DMS53 treated with DMSO at 0.1 percent for 48 hours (cell line): Measurements from ENCODE around the gene IRF2BP2.
A peak's percentile ranks its signal among the peaks of the same experiment; 100 is the strongest.
"Not testable (repeated sequence)": the region's sequence is repeated elsewhere in the genome, so short reads cannot be mapped to it uniquely, and the experiment has no call there.

Source experiments
- DNase-seq: peaks from one replicate; lab custom pipeline; 2025; ENCODE audit not compliant: unreplicated experiment; lab: John Stamatoyannopoulos, UW

The IRF2BP2 gene

DNA sequence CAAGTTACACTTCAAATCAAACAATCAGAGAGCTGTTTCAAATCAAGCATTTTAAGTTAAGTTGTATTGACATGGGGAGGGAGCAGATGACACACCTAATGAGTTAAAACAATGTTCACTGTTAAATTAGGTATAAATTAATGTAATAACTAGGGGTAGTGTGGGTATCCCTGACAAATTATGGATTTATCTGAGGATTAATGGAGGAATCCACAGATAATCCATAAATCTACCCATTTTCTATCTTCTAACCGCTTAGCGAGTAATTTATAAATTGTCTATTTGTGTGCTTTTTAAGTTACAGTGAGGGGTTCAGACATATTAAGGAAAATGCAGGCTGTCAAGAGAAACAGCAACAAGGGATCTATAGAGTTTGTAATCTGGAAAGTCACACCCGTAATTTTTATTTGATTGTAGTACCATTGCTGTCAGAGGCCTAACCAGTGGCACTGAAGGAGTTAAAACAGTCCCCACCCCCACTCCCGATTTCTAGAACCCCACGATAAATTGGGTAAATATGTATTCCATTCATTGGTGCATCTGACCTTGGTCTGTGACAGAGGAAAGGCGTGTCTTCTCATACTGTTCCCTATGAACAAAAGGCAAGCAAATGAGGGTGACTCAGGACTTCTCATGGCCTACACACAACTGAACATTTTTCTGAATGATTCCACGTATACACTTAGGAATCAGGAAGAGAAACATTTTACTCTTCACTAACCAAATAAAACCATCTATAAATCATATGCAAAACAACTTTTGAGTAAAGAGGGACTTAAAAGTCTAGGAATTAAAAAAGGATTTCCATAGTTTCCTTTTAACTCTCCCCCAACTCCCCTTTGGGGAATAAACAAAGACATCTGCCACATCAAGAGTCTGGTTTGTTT, 7.4 kb downstream of the IRF2BP2 start:
- peak; percentile 88 for DNase-seq

DNA sequence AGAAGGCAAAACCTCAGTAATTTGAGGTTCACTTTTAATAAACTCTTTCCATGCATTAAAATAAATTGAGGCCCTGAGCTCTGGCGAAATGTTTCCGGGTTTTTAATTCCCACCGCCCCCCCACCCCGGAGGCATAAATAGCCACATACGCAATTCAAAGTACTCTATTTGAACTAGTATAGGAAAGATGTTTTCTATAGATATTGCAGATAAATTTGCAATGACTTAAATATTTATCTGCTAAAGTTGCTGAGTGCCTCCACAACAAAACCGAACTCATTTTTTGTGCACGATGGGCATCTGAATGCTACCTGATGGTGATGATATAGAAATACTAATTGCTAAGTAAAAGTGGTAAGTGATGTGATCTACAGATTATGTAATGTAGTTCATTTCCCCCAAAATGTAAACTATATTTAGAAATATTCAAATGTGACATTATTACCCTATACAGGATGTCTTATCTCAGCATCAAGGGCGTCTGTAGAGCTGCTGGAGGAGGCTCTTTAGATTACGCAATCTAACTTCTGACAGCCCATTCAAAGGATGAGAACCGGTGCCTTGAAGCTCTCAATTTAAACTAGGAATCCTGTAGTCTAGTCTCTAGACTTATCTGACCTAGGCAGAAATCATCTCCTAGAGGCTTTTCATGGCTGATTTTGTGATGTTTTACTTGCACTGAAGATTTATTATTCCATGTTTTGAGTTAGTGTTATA, 8.5 kb downstream of the IRF2BP2 start:
- DNase-seq, result no peak

DNA sequence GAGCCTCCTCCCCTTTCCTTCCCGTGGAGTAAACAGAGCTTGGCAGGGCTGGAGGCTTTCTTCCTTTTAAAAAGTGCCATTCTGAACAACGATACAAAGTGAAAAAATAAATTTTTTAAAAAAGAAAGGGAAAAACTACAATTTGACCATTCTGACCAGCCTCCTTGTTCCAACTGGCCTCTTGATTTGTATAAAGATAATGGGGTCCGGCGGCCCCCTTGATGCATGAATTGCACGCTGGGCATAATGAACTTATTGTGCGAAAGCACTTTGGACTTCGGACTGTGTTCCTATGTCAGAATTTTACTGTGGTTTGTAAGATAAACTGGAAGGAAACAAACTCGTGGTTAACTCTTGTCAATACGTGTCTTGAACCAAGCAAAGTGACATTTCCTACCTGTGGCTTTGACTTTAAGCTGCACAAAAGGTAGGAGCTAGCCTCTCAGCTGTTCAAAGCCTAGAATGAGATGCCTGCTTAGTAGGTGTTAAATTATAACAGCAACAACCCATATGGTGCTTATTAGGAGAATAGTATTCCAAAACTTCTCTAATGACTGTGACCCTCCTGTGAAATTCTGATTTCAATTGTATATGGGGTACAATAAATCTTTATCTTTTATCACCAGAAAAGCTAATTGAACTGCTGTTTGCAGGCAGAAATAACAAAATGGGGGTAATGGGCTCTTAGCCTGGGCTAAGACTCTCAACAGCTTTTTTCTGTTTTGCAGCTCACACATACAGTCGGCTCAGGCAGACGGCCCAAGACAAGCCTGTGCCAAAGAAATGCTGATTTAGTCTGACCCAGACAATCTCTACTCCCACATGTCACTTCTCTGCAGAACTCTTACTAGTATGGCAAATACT, 9.3 kb downstream of the IRF2BP2 start:
- DNase-seq, result peak; percentile 44

DNA sequence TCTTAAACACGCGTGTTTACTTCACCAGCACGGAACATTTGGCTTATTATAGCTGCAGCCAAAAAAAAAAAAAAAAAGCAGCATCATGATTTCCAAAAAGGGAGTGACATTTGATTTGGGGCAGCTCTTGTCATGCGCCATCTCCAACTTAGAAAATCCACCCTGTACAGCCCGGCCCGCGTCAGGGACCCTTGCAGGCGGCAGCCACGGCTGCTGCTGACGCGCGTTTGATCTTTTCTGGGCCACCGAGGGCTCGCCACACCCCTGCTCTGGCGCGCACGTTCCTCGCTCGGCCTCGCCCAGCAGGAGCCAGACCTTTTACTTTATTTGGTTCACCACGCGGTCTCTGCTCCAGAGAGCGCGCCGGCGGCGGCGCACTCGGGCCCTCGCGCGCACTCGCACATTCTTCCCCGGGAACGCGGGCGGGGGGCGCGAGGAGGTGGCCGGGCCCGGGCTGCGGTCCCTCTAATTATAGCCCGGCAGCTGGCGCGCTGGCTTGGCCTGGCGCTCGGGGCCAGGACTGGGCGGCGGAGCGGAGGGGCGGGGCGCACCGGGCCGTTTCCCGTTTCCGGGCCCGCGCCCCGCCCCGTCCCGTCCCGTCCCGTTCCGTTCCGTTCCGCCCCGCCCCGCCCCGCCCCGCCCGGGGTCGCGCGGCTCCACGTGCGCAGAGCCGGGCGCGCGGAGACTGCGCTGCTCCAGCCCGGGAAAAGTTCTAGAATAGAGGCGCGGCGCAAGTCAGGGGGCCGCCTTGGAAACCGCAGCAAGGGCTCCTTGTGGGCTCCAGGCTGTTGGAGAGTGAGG, 10.2 kb downstream of the IRF2BP2 start:
- DNase-seq, result peak; percentile 68

DNA sequence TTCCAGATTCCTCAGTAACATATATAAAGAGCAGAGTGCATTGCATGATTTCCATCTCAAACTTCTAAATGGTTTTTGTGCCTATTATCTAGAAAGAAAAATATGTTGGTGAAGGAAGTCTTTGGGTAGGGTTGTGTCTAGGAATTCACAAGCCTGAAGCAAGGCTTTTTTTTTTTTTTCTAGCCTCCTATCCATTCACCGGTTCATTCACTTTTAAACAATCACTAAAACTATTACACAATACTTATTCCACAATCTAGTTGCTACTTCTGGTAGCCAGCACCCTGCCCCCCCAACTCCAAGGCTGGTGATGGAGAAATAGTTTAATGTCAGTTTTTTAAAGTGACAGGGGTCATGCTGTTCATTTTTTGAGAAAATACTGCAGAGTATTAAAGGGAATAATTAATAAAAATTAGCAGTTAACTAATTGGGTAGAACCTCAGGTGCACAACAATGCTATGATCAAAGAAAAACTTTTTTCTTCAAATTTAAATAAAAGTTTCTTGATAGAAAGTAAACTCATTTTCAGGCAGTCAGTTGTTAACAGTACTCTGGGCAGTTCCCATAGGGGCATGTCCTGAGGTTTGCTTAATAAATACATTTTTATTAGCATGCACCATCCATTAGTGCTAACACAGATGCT, 10.9 kb downstream of the IRF2BP2 start:
- no peak for DNase-seq

DNA sequence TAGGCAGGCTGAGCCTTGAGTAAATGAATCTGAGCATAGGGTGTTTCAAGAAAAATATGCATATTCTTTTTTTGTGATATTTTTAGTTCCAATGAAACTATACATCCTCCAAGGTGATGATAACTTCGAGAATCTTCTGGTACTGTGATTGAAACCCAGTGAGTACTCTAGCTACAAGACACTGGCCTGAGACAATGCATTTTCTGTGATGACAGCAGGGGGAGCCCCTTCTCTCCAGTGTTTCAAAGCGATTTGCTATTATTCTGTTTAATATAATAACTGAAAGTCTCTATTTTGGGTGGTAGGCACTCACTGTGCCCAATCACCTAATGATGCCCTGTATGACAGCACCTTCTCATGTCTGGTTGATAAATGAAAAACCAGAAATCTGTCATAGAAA, 12.1 kb downstream of the IRF2BP2 start:
- DNase-seq, result peak; percentile 49

DNA sequence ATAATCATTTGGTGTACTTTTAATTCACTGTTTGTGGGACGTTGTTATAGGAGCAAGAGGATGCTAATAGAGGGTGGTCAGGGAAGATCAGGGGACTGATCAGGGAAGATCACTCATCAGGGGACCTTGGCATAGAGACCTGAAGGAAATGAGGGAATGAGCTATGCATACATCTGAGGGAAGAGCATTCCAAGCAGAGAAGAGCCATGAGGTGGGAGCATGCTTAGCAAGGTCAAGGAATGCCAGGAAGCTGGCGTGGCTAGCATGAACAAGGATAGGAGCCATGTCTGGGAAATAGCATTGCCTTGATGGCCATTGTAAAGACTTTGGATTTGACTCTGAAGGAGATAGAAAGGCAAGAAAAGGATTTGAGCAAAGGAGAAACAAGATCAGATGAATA, 14.1 kb downstream of the IRF2BP2 start:
- DNase-seq, result no peak

DNA sequence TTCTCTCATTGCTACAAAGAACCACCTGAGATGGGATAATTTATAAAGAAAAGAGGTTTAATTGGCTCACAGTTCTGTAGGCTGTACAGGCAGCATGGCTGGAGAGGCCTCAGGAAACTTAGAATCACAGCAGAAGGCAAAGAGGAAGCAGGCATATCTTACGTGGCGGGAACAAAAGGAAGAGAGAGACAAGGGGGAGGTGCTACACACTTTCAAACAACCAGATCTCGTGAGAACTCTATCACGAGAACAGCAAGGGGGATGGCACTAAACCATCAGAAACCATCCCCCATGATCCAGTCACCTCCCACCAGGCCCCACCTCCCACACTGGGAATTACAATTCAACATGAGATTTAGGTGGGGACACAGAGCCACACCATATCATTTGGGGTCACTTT, 15.4 kb downstream of the IRF2BP2 start:
- DNase-seq, result not testable (repeated sequence)

DNA sequence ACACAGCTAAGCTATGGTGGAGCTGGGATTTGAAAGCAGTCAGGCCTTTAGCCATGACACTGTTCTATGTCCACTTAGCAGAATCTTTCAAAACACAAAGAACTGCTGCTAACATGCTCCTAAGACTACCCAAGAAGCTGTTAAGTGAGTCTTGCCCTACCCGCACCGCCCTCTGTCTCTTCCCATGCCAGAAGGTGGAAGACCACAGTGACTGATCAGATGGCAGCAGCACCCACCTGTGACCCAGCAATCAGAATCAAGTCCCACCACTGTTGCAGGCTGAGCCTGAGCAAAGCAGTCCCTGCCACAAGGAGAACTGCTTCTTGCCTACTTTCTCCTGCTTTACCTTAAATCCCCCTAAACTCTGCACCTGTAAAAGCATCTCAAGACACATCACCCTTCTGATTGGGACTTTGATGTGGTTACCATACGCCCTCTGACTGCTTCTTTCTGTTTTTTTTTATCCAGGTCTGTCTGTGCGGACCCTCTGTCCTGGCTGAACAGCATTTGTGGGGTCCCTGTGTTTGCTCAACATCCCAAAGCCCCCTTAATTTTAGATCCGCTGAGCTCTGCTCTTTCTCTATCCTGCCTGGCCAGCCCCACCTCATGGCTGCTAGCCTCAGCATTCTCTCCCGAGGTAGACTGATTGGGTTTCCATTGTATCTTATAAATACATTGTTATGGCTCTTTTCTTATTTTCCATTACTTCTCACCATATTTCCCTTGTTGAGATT, 16.0 kb downstream of the IRF2BP2 start:
- DNase-seq, result no peak

DNA sequence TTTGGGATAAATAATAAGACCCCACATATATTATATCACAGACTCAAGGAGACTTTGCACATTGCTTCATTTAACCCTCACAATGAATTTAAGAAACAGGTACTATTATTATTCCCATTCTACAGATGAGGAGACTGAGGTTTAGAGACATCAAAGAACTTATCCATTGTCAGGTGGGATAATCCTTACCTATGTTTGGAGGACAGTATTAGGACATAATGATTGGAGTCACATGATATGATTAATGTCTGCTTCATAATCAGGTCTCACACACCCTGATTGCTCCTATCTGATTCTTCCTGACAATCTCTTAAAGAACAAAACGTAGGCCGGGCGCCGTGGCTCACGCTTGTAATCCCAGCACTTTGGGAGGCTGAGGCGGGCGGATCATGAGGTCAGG, 16.9 kb downstream of the IRF2BP2 start:
- no peak for DNase-seq

DNA sequence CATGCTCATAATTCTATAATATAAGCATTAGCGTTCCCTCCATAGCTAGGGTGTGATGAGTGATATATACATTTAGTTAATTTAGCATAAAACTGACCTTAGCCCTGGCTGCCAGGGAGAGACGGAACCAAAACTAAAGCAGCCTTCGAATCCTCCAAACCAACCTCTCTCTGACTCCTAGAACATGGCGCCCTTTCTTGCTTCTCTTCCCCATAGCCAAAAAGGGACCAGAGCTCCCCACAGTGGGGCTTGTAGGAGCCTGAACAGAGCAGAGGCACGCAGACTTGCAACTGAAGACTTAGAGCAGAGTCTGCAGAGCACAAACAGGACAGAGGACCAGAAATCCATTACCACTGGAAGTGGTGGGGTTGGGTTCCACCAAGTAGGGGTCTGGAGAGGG, 17.7 kb downstream of the IRF2BP2 start:
- no peak for DNase-seq

DNA sequence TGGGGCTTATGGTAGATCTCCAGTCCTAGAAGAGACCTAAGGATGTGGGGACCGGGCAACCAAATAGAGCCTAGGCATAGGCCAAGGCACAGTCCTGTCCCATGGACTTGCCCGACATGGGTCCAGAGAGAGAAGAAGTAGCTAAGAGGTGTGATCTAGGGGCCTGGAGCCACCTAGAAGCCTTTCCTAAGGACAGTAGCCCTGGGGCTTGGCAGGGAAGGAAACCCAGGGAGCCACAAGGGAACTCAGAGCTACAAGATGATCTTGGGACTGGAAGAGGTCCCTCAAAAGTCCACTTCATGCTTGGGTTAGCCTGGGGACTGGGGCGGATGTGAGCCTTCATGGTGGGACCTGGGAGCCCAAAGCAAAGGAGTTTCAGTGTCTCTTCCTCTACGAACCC, 18.8 kb downstream of the IRF2BP2 start:
- DNase-seq, result no peak

DNA sequence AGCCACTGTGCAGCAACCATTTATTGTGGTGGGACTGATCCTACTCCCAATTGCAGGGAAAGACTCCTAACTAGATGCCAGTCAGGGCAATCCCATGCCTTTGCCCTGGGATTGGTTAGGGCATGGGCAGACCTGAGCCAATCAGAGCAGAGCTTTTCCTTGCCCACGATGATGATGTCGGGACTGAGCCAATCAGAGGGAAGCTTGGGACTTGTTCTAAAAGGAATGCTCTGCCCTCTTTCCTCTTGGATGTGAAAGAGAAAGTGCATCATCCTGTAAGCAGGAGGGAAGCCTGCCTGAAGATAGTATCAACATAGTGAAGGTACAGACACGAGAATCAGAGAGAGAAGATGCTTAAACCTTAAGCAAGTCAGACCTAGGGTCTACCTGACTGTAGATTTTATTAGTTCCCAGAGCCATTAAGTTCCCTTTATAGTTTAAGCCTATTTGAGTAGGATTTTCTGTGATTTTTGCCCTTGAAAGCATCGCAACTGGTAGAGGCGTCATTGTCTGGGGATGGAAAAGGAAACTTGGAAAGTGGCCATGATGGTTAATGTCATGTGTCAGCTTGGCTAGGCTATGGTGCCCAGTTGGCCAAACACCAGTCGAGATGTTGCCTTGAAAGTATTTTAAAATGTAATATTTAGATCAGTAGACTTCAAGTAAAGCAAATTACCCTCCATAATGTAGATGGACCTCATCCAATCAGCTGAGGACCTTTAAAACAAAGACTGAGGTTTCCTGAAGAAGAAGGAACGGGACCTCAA, 19.9 kb downstream of the IRF2BP2 start:
- no peak for DNase-seq

DNA sequence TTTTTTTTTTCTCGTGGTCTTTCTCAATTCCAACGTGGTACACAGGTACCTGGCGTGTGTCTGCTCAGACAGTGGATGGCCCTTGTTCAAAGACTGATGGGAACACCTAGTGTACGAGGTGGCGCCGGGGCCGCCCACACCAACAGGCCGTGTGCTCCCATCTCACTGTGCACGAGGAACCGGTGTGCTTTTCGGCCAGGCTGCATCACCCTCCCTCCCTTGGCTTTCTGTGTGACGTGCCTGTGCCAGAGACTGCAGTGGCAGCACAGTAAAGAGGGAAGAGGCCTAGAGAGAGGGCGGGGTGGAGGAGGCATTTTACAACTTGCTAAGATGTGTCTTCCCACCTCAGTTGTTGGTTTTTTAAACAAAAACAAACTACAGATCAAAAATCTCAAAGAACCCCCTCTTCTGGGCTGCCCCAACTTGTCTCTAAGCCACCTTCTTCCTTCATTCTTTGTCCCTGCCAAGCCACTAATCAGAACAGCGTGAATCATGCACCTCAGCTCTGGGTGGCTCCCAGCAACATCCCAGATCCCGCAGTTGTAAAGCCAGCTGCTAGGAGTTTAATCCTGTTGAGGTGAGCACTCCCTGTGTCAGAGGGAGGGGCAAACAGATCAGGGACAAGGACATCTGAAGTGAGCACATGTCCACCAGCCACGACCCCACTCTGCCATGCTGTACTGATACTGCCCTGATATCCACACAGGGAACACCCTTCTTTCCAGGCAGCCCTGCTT, 20.7 kb downstream of the IRF2BP2 start:
- DNase-seq, result no peak

DNA sequence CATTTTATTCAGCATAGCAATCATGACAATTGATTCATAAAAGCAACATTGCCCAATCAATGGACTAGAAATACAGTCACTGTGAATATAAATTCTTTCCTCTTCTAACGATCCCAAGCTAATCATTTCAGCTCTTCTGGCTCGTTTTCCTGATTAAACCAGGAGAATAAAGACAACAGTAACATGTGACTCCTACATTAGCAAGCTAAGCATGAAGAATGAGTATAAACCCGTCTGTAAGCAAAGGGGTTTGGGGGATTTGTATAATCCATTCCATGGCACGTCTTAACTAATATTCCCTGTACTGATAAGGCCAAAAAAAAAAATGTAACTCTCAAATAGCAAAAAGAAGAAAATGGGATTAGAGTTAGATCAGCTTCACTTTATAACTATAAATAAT, 21.6 kb downstream of the IRF2BP2 start:
- no peak for DNase-seq

DNA sequence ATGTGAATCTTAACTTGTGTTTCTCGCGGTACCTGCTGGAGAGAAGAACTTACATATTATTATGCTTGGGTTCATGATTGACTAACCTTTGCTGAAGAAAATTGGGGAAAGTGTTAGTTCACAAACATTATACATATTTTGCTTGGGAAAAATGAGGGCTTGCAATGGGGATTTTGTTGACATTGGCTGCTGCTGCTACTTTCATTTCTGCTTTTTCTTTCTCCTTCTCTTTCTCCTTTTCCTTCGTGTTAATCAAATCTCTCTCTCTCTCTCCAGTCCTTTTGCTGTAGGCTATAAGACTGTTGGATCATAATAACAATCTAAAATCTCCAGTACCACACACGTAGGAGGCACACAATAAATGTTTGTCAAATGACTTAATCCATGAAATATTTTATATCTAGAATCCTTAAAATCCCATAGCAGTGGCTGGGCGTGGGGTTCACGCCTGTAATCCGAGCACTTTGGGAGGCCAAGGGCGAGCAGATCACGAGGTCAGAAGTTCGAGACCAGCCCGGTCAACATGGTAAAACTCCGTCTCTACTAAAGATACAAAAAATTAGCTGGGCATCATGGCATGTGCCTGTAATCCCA, 23.0 kb downstream of the IRF2BP2 start:
- no peak for DNase-seq

DNA sequence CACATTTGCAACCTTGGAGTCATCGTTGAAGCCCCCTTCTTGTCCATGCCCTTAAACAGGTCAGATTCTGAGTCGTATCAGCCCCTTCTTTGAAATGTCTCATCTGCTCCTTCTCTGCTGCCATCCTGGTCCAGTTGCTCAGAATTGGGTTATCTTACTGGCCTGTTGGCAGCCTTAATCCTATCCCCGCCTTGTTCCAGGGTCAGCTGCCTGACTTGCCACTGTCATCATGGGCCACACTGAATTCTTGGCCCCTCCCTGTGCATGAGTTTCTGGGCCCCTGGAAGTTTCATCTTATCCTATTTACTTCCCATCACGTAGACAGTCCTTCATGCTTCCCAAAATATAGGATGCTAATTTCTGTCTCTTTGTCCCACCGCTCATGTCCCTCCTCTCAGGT, 23.7 kb downstream of the IRF2BP2 start:
- DNase-seq, result no peak
